ENCODE measurements around the gene ABHD2.

The ABHD2 gene

DNA sequence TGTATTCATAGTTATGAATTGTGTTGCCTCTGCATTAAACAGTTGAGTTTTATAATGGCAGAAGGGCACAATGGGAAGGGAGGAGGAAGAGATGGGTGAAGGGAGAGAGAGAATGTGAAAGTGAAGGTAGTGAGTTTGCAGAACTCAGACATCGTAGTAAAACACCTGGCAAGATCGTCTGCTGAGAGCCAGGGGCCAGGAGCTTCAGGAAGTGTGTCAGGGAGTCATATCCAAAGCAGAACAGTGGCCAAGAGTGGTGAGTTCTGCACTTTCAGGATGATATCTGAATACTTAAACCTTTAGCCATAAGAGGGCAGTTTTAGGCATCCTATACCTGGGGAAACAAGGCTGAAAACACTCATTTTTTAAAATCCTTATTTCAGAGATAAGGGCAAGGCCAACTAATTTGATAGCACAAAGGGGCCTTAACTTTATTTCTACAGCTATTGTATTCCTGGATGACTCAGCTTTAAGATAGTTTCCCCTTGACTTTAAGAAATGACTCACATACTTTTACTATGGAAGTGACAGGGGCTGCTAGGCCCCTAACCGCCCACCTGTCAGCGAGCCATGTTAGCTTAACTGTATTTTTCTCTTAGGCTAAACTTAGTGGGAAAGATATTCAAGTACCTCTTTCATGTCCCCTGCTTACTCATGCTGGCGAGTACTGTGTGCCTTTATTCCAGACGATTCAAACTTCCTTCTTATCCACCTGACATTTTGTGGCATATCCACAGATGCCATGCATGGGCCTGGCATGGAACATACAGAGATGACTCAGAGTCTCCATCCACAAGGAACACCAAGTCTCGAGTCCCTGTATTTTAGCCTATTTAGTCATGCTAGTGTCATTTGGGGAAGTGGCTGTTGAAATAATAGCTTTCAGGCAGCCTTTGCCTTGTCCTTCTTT is 79.3 kb downstream of the ABHD2 start:
- H3K4me3 ChIP-seq (ENCODE audit: low read depth, low read length) = no peak overlapping the region
- TF ChIP-seq, protein P1, sequence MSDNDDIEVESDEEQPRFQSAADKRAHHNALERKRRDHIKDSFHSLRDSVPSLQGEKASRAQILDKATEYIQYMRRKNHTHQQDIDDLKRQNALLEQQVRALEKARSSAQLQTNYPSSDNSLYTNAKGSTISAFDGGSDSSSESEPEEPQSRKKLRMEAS (IDR thresholded peaks at IDR 0.05; ENCODE audit: low read depth, low read length) = no peak
- TF ChIP-seq MYC (IDR thresholded peaks at IDR 0.05; ENCODE audit: low read depth, low read length) (no peak), POLR2A (IDR thresholded peaks at IDR 0.05; ENCODE audit: extremely low read depth, insufficient read length) (no peak)
- TF ChIP-seq, protein P2, sequence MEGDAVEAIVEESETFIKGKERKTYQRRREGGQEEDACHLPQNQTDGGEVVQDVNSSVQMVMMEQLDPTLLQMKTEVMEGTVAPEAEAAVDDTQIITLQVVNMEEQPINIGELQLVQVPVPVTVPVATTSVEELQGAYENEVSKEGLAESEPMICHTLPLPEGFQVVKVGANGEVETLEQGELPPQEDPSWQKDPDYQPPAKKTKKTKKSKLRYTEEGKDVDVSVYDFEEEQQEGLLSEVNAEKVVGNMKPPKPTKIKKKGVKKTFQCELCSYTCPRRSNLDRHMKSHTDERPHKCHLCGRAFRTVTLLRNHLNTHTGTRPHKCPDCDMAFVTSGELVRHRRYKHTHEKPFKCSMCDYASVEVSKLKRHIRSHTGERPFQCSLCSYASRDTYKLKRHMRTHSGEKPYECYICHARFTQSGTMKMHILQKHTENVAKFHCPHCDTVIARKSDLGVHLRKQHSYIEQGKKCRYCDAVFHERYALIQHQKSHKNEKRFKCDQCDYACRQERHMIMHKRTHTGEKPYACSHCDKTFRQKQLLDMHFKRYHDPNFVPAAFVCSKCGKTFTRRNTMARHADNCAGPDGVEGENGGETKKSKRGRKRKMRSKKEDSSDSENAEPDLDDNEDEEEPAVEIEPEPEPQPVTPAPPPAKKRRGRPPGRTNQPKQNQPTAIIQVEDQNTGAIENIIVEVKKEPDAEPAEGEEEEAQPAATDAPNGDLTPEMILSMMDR (IDR thresholded peaks at IDR 0.05; ENCODE audit: low read depth, low read length) = no peak
- peak; percentile 65 for DNase-seq (ENCODE audit: low read depth)

DNA sequence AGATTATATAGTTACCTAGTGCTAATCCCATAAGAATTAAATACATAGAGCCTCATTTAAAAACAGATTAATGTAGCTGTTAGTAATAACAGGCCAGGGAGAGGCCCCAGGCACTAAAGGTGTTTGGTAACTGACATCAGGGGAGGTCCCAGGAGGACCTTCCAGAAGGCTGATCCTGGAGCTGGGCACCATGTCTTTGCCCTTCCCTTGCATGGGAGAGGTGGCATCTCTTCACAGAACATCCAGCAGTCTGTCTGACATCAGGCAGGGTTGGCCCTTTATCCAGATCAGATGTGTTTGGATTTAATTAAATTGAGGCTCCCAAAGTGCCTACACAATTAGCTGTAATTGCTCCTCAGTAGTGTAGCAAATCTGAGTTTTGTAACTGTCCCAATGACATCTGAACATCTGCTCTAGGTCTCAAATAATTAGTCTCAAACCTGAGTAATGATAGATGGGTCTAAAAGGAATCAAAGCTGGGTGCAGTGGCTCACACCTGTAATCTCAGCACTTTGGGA is 80.1 kb downstream of the ABHD2 start:
- TF ChIP-seq MYC (IDR thresholded peaks at IDR 0.05; ENCODE audit: low read depth, low read length) = no peak
- no peak for TF ChIP-seq POLR2A (IDR thresholded peaks at IDR 0.05; ENCODE audit: extremely low read depth, insufficient read length)
- TF ChIP-seq, protein P1 (IDR thresholded peaks at IDR 0.05; ENCODE audit: low read depth, low read length) = no peak
- TF ChIP-seq, protein P2 (IDR thresholded peaks at IDR 0.05; ENCODE audit: low read depth, low read length) = no peak
- H3K4me3 ChIP-seq (ENCODE audit: low read depth, low read length) = no peak overlapping the region
- no peak for DNase-seq (ENCODE audit: low read depth)

DNA sequence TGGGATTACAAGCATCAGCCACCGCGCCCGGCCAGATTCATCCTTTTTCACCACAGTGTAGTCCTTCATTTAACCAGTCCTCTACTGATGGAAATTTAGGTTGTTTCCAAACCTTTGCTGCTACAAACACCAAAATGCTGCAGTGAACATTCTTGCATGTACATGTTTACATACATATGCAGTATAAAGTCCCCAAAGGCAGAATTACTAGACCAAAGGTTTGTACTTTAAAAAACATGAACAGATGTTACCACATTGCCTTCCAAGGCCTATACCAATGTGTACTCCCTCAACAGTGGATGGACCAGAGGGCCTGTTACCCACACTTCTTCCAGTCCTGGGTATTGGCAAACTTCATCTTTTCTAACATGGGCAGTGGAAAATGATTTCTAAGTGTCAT is 82.1 kb downstream of the ABHD2 start:
- no peak overlapping the region for H3K4me3 ChIP-seq (ENCODE audit: low read depth, low read length)
- DNase-seq (ENCODE audit: low read depth) = no peak
- TF ChIP-seq, protein P1 (IDR thresholded peaks at IDR 0.05; ENCODE audit: low read depth, low read length) = no peak
- TF ChIP-seq, protein P2 (IDR thresholded peaks at IDR 0.05; ENCODE audit: low read depth, low read length) = no peak
- TF ChIP-seq POLR2A (IDR thresholded peaks at IDR 0.05; ENCODE audit: extremely low read depth, insufficient read length) = no peak
- no peak for TF ChIP-seq MYC (IDR thresholded peaks at IDR 0.05; ENCODE audit: low read depth, low read length)

DNA sequence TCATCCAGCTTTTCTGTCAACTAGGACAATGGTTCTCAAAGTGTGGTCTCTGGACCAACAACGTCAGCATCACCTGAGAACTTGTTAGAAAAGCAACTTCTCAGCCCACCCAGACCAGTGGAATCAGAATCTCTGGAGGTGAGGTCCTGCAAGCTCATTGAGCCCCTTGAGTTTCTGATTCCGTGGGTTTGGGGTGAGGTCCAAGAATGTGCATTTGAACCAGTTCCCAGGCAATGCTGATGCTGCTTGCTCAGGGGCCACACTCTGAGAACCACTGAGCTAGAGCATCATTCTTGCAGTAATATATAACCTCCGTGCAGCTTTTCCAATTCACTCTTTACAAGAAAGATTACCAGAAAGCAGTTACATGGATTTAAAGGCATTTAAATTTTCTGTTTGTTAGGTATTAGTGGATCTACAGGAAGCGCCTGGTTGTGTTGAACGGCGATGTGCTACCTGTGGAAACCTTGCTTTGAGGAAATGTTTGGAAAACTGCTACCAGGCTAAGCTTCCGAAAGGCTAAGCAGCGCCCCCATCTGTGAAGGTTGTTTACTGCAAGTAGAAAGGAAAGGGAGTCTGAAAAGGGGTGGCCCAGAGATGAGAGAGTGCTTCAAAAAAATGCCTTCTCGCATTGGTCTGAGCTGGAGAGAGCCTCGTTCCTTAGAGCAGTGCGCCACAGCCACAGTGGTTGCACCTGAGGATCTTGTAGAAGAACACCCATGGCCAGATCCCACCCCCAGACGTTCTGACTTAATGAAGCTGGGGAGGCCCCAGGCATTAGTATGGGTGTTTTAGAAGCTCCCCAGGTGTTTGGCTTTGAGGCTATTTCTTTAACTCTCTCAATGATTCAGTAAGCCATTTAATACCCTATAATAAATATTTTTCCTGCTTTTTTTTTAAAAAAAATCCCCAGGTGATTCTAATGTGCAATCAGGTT is 83.1 kb downstream of the ABHD2 start:
- TF ChIP-seq MYC (IDR thresholded peaks at IDR 0.05; ENCODE audit: low read depth, low read length) = no peak
- TF ChIP-seq, protein P2 (IDR thresholded peaks at IDR 0.05; ENCODE audit: low read depth, low read length) = peak; percentile 84
- TF ChIP-seq, protein P1 (IDR thresholded peaks at IDR 0.05; ENCODE audit: low read depth, low read length) = no peak
- no peak for TF ChIP-seq POLR2A (IDR thresholded peaks at IDR 0.05; ENCODE audit: extremely low read depth, insufficient read length)
- peak; percentile 55 for DNase-seq (ENCODE audit: low read depth)
- no peak overlapping the region for H3K4me3 ChIP-seq (ENCODE audit: low read depth, low read length)

DNA sequence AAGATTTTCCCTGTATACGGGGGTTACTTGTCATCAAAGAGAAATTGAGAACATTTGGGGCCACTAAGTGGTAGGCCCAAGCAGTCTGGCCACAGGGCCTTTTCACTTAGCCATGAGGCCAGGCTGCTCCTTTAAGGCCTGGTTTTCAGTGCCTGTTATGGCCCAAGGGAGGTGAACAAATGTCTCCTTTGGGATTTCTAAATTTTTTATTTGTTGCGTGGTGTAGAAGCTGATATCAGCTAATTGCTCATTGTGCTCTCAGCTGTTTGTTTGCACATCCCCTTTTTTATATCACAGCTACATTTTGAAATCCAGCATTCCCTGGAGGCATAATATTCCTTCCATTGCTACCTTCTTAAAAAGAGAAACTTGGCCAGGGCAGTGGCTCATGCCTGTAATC is 84.7 kb downstream of the ABHD2 start:
- no peak for DNase-seq (ENCODE audit: low read depth)
- H3K4me3 ChIP-seq (ENCODE audit: low read depth, low read length) = no peak overlapping the region
- TF ChIP-seq POLR2A (IDR thresholded peaks at IDR 0.05; ENCODE audit: extremely low read depth, insufficient read length) (no peak), MYC (IDR thresholded peaks at IDR 0.05; ENCODE audit: low read depth, low read length) (no peak)
- TF ChIP-seq, protein P2 (IDR thresholded peaks at IDR 0.05; ENCODE audit: low read depth, low read length) = no peak
- TF ChIP-seq, protein P1 (IDR thresholded peaks at IDR 0.05; ENCODE audit: low read depth, low read length) = no peak
